Measurements from ENCODE around the gene SRRM4.

The SRRM4 gene

GRCh38 chr12:119159844-119160243, 178.5 kb downstream of the SRRM4 start:
- H3K4me3 Mint-ChIP-seq, result no peak overlapping the region
- H3K4me1 Mint-ChIP-seq, result no peaks in the 10 kb centered on the region
- no peak overlapping the region for H3K27ac Mint-ChIP-seq
- CTCF ChIA-PET, result no interaction called here
- H3K9me3 Mint-ChIP-seq, result peaks cover 7% of the 10 kb centered on the region
- no peaks in the 10 kb centered on the region for H3K27me3 Mint-ChIP-seq
- H3K36me3 Mint-ChIP-seq, result no peaks in the 10 kb centered on the region
- no peak for DNase-seq

- Mint-ChIP-seq H3K4me1 (no peaks in the 10 kb centered on the region), H3K27me3 (peaks cover 4% of the 10 kb centered on the region), H3K36me3 (no peaks in the 10 kb centered on the region), H3K9me3 (peaks cover 7% of the 10 kb centered on the region), H3K4me3 (no peak overlapping the region), H3K27ac (no peak overlapping the region)
- DNase-seq, result no peak
- CTCF ChIA-PET, result no interaction called here
Observed at GRCh38 chr12:119167902-119168301, 186.6 kb downstream of the SRRM4 start.

- Mint-ChIP-seq H3K4me1 (no peaks in the 10 kb centered on the region), H3K27ac (no peak overlapping the region), H3K4me3 (no peak overlapping the region), H3K36me3 (no peaks in the 10 kb centered on the region), H3K27me3 (peaks cover 4% of the 10 kb centered on the region), H3K9me3 (peaks cover 7% of the 10 kb centered on the region)
- DNase-seq, result no peak
- CTCF ChIA-PET, result no interaction called here
Observed at GRCh38 chr12:119168721-119169120, 187.4 kb downstream of the SRRM4 start.

GRCh38 chr12:119169150-119169549, 187.8 kb downstream of the SRRM4 start:
- Mint-ChIP-seq H3K4me1 (no peaks in the 10 kb centered on the region), H3K27ac (no peak overlapping the region), H3K9me3 (peaks cover 7% of the 10 kb centered on the region), H3K27me3 (peaks cover 4% of the 10 kb centered on the region), H3K4me3 (no peak overlapping the region), H3K36me3 (no peaks in the 10 kb centered on the region)
- no peak for DNase-seq
- CTCF ChIA-PET, result no interaction called here

- CTCF ChIA-PET, result no interaction called here
- Mint-ChIP-seq H3K27me3 (peaks cover 3% of the 10 kb centered on the region), H3K27ac (no peak overlapping the region), H3K9me3 (peaks cover 5% of the 10 kb centered on the region), H3K4me1 (no peaks in the 10 kb centered on the region), H3K36me3 (no peaks in the 10 kb centered on the region), H3K4me3 (no peak overlapping the region)
- no peak for DNase-seq
Observed at GRCh38 chr12:119171291-119171690, 189.9 kb downstream of the SRRM4 start.

GRCh38 chr12:119171691-119172425, 190.5 kb downstream of the SRRM4 start:
- no peak for DNase-seq
- Mint-ChIP-seq H3K27ac (no peak overlapping the region), H3K36me3 (no peaks in the 10 kb centered on the region), H3K4me1 (no peaks in the 10 kb centered on the region), H3K9me3 (peaks cover 5% of the 10 kb centered on the region), H3K4me3 (no peak overlapping the region), H3K27me3 (no peaks in the 10 kb centered on the region)
- CTCF ChIA-PET, result no interaction called here

GRCh38 chr12:119175081-119175480, 193.7 kb downstream of the SRRM4 start:
- Mint-ChIP-seq H3K27me3 (peaks cover 15% of the 10 kb centered on the region), H3K27ac (no peak overlapping the region), H3K4me3 (no peak overlapping the region), H3K36me3 (no peaks in the 10 kb centered on the region), H3K9me3 (peaks cover 4% of the 10 kb centered on the region), H3K4me1 (no peaks in the 10 kb centered on the region)
- CTCF ChIA-PET, result no interaction called here
- DNase-seq, result no peak

- H3K27me3 Mint-ChIP-seq, result peaks cover 15% of the 10 kb centered on the region
- H3K36me3 Mint-ChIP-seq, result no peaks in the 10 kb centered on the region
- no peak for DNase-seq
- no peak overlapping the region for H3K27ac Mint-ChIP-seq
- H3K4me1 Mint-ChIP-seq, result no peaks in the 10 kb centered on the region
- H3K9me3 Mint-ChIP-seq, result no peaks in the 10 kb centered on the region
- no peak overlapping the region for H3K4me3 Mint-ChIP-seq
- CTCF ChIA-PET, result no interaction called here
Observed at GRCh38 chr12:119176267-119177055, 195.1 kb downstream of the SRRM4 start.

GRCh38 chr12:119177056-119177325, 195.7 kb downstream of the SRRM4 start:
- H3K9me3 Mint-ChIP-seq, result no peaks in the 10 kb centered on the region
- H3K27ac Mint-ChIP-seq, result no peak overlapping the region
- no peaks in the 10 kb centered on the region for H3K36me3 Mint-ChIP-seq
- peaks cover 15% of the 10 kb centered on the region for H3K27me3 Mint-ChIP-seq
- DNase-seq, result no peak
- CTCF ChIA-PET, result no interaction called here
- H3K4me3 Mint-ChIP-seq, result no peak overlapping the region
- H3K4me1 Mint-ChIP-seq, result no peaks in the 10 kb centered on the region

- Mint-ChIP-seq H3K9me3 (no peaks in the 10 kb centered on the region), H3K27me3 (peaks cover 15% of the 10 kb centered on the region), H3K27ac (no peak overlapping the region), H3K4me1 (no peaks in the 10 kb centered on the region), H3K4me3 (no peak overlapping the region), H3K36me3 (no peaks in the 10 kb centered on the region)
- CTCF ChIA-PET, result no interaction called here
- DNase-seq, result no peak
Observed at GRCh38 chr12:119177724-119178380, 196.5 kb downstream of the SRRM4 start.

- CTCF ChIA-PET, result no interaction called here
- no peaks in the 10 kb centered on the region for H3K36me3 Mint-ChIP-seq
- no peak within 1 kb of the TSS for H3K4me3 Mint-ChIP-seq
- H3K9me3 Mint-ChIP-seq, result no peaks in the 10 kb centered on the region
- H3K27ac Mint-ChIP-seq, result no peak within 1 kb of the TSS
- no peak for DNase-seq
- peaks cover 15% of the 10 kb centered on the region for H3K27me3 Mint-ChIP-seq
- H3K4me1 Mint-ChIP-seq, result no peaks in the 10 kb centered on the region
Observed at GRCh38 chr12:119178544-119179334, 197.4 kb downstream of the SRRM4 start, which contains the start of gene HSPB8. Gene HSPB8, plus strand, starts transcription at chr12:119178931. Its CDS starts 382 bp downstream, at chr12:119179313.

- Mint-ChIP-seq H3K9me3 (no peaks in the 10 kb centered on the region), H3K27ac (no peak overlapping the region), H3K4me1 (no peaks in the 10 kb centered on the region), H3K4me3 (no peak overlapping the region), H3K36me3 (no peaks in the 10 kb centered on the region), H3K27me3 (peaks cover 15% of the 10 kb centered on the region)
- DNase-seq, result no peak
- CTCF ChIA-PET, result no interaction called here
Observed at GRCh38 chr12:119179335-119180021, 198.1 kb downstream of the SRRM4 start.

GRCh38 chr12:119180380-119181040, 199.2 kb downstream of the SRRM4 start:
- no peaks in the 10 kb centered on the region for H3K36me3 Mint-ChIP-seq
- no peak overlapping the region for H3K27ac Mint-ChIP-seq
- no peak overlapping the region for H3K4me3 Mint-ChIP-seq
- no peak for DNase-seq
- H3K27me3 Mint-ChIP-seq, result peaks cover 15% of the 10 kb centered on the region
- no peaks in the 10 kb centered on the region for H3K9me3 Mint-ChIP-seq
- H3K4me1 Mint-ChIP-seq, result no peaks in the 10 kb centered on the region
- CTCF ChIA-PET, result no interaction called here
